ENCODE data around the gene IHH. TPM values are rescaled to one million over a fixed set of nuclear protein-coding genes. Genes with fewer than 3 reads are reported as not detected.

The IHH gene
- total RNA-seq, 4 donors from 2014 or later = 0.27 TPM; not detected in 3

DNA sequence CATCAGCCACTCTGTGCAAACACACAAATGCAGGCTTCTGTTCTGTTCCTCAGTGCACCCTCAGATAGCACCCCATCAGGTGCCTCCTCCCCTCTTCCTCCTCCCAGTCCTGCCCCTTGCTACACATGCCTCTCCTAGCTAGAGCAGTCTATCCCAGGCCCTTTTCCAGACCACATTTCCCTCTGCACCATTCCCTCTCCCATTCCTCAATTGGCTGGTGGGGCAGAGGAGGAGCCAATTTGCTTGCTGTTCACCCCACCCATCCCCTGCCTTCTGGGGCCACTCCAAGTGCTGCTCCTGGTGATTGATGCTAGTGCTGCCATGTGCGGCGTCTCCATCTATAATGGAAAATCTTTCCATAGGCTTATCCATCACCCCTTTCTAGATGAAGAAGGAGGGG lies 24.8 kb downstream of the IHH start:
- in situ Hi-C loops (cut with MboI; ENCODE audit: low sequenced_read_pairs in 4 of 4) (no loop called here), intact Hi-C loops (cut with DNase I; ENCODE audit: low total_unique reads) (no loop called here)
- TF ChIP-seq, protein P1, sequence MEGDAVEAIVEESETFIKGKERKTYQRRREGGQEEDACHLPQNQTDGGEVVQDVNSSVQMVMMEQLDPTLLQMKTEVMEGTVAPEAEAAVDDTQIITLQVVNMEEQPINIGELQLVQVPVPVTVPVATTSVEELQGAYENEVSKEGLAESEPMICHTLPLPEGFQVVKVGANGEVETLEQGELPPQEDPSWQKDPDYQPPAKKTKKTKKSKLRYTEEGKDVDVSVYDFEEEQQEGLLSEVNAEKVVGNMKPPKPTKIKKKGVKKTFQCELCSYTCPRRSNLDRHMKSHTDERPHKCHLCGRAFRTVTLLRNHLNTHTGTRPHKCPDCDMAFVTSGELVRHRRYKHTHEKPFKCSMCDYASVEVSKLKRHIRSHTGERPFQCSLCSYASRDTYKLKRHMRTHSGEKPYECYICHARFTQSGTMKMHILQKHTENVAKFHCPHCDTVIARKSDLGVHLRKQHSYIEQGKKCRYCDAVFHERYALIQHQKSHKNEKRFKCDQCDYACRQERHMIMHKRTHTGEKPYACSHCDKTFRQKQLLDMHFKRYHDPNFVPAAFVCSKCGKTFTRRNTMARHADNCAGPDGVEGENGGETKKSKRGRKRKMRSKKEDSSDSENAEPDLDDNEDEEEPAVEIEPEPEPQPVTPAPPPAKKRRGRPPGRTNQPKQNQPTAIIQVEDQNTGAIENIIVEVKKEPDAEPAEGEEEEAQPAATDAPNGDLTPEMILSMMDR (IDR thresholded peaks at IDR 0.05 in 4 of 5, conservative IDR thresholded peaks at IDR 0.05 in 1 of 5) = no peak
- TF ChIP-seq POLR2A (IDR thresholded peaks at IDR 0.05) = no peak

DNA sequence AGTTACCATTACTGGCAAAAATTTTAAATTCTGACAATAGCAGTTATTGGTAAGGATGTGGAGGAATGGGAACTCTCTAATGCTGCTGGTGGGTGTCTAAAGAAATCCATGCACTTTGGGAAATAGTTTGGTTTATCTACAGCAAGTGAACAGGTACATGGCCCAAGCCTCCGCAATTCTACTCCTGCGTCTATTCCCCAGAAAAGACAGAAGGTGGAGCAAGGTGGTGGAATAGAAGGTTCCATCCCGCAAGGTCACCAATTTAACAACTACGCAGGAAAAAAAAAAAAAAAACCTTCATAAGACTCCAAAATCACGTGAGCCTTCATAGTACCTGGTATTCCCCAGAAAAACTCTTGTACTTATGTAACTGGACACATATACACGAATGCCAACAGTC lies 25.9 kb downstream of the IHH start:
- TF ChIP-seq, protein P1 (IDR thresholded peaks at IDR 0.05 in 4 of 5, conservative IDR thresholded peaks at IDR 0.05 in 1 of 5) = no peak
- TF ChIP-seq POLR2A (IDR thresholded peaks at IDR 0.05) = no peak
- intact Hi-C loops (cut with DNase I; ENCODE audit: low total_unique reads) (no loop called here), in situ Hi-C loops (cut with MboI; ENCODE audit: low sequenced_read_pairs in 4 of 4) (no loop called here)
- Histone ChIP-seq H3K4me3 (no peak overlapping the region), H3K4me1 (no peaks in the 10 kb centered on the region), H3K9me3 (no peaks in the 10 kb centered on the region), H3K27me3 (peaks cover 0 to 20% (median 14%) of the 10 kb centered on the region in 3 donors), H3K27ac (no peak overlapping the region), H3K36me3 (no peaks in the 10 kb centered on the region)
- DNase-seq (no peak), ATAC-seq (no peak)

More for the DNA sequence above, 24.8 kb downstream of the IHH start:
- Histone ChIP-seq H3K4me1 (peaks cover 0 to 2% of the 10 kb centered on the region in 2 donors), H3K4me3 (no peak overlapping the region), H3K36me3 (no peaks in the 10 kb centered on the region), H3K27ac (no peak overlapping the region), H3K9me3 (no peaks in the 10 kb centered on the region), H3K27me3 (peaks cover 9 to 31% (median 18%) of the 10 kb centered on the region in 3 donors)
- no peak for DNase-seq
- no peak for ATAC-seq

DNA sequence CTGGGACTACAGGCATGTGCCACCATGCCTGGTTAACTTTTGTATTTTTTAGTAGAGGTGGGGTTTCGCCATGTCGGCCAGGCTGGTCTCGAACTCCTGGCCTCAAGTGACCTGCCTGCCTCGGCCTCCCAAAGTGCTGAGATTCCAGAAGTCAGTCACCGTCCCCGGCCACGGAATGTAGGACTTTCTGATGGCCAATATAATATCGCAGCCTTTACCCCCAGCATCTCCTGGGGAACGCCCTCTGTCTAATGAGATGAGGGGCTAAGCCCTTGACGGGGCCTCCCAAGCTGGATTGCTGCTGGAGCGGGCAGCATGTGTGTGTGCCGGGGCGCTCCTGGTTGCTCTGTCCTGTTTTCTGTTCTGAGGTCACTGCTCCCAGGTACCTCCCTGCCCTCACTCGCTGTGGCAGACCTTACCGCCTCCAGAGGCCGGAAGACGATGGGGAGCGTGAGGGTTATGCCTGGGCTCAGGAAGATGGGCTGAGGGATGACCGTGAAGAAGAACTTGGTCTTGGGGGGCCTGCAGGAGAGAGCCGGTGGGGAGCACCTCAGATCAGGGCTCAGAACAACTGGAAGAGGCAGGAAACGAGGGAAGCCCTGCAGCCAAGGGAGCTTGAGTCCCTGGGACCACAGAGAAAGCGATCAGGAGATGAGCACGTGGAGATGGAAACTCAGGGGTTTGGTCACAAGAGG lies 28.5 kb downstream of the IHH start:
- Histone ChIP-seq H3K27ac (no peak overlapping the region), H3K36me3 (no peaks in the 10 kb centered on the region), H3K27me3 (peaks cover 0 to 12% (median 9%) of the 10 kb centered on the region in 3 donors), H3K4me3 (no peak overlapping the region), H3K9me3 (no peaks in the 10 kb centered on the region), H3K4me1 (no peaks in the 10 kb centered on the region)
- ATAC-seq = no peak
- TF ChIP-seq POLR2A (IDR thresholded peaks at IDR 0.05) = no peak
- TF ChIP-seq, protein P1 (IDR thresholded peaks at IDR 0.05 in 4 of 5, conservative IDR thresholded peaks at IDR 0.05 in 1 of 5) = no peak
- DNase-seq = no peak
- in situ Hi-C loops (cut with MboI; ENCODE audit: low sequenced_read_pairs in 4 of 4) = no loop called here
- intact Hi-C loops (cut with DNase I; ENCODE audit: low total_unique reads) = no loop called here

DNA sequence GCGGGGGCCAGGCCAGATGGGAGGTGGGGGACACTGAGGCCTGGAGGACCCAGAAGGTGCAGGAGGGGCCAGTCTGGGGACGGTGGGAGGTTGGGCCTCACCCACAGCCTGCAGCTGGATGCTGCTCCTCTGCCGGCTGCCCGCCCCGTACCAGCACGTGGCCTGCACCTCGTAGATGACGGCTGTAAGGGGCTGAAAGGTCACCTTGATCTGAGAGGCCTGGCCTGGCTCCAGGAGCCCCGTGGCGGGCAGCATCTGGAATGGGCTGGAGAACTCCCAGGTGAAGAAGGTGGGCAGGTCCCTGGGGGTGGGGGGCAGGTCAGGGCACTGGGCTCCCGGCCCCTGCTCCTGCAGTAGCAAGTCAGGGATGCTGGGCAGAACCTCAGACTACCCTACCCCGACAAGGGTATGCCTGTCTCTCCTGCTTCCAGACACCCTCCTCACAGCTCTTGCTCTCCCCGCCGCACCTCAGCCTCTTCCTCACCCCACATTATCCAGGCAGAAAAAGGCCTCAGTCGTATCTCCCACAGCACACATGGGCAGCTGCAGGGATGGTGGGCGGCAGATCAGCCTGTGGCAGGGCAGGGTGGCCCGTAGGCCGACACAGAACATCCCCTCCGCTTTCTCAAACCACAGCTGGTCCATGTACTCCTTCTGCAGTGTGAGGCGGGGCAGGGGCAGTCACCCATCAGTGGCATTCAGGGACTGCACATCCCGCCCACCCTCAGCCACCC lies 29.5 kb downstream of the IHH start:
- no peak for ATAC-seq
- no peaks in the 10 kb centered on the region for H3K36me3 ChIP-seq
- no peaks in the 10 kb centered on the region for H3K9me3 ChIP-seq
- intact Hi-C loops (cut with DNase I; ENCODE audit: low total_unique reads) = no loop called here
- H3K27ac ChIP-seq = no peak overlapping the region
- no peaks in the 10 kb centered on the region for H3K4me1 ChIP-seq
- TF ChIP-seq, protein P1 (IDR thresholded peaks at IDR 0.05 in 4 of 5, conservative IDR thresholded peaks at IDR 0.05 in 1 of 5) = no peak
- TF ChIP-seq POLR2A (IDR thresholded peaks at IDR 0.05) = no peak
- H3K27me3 ChIP-seq = peaks cover 0 to 12% (median 9%) of the 10 kb centered on the region in 3 donors
- no peak for DNase-seq
- no peak overlapping the region for H3K4me3 ChIP-seq
- in situ Hi-C loops (cut with MboI; ENCODE audit: low sequenced_read_pairs in 4 of 4) = no loop called here
